Vagina (tissue), 2 donors: ENCODE results near the gene LCORL.

Experiments
- CTCF ChIP-seq, 3 experiments: fragments of 450-650 bp in 2 of 3; fragments of 200-600 bp in 1 of 3; sonication (generic) in 1 of 3; IDR thresholded peaks; one replicate each; pipeline ENCODE4 v1.5.1; 2017 to 2019; ENCODE audit warnings: antibody characterized with exemption in 3 of 3, mild to moderate bottlenecking in 2 of 3, moderate library complexity in 2 of 3
- POLR2A ChIP-seq, 2 donors: fragments of 450-650 bp; IDR thresholded peaks; one replicate each; pipeline ENCODE4 v1.6.1; 2017; ENCODE audit warnings: antibody characterized with exemption in 2 of 2, mild to moderate bottlenecking in 2 of 2, moderate library complexity in 2 of 2

GRCh38 chr4:17884063-17884462, 137.5 kb downstream of the LCORL start:
- TF ChIP-seq POLR2A (IDR thresholded peaks at IDR 0.05), result no peak
- no peak for TF ChIP-seq CTCF (IDR thresholded peaks at IDR 0.05)
